Measurements from ENCODE around the gene NLRP8. TPM values are rescaled to one million over a fixed set of nuclear protein-coding genes. Genes with fewer than 3 reads are reported as not detected.
"Not testable (repeated sequence)": the region's sequence is repeated elsewhere in the genome, so short reads cannot be mapped to it uniquely, and the experiment has no call there.

NLRP8 gene
- total RNA-seq: not detected
- long read RNA-seq: 0 reads

- intact Hi-C loops (cut with DNase I): no loop called here
- DNase-seq (ENCODE audit: low spot score): no peak
Observed at GRCh38 chr19:55947532-55947931, at the start of gene NLRP8. Gene NLRP8, plus strand, starts transcription at chr19:55947832.

- DNase-seq (ENCODE audit: low spot score): no peak
- intact Hi-C loops (cut with DNase I): no loop called here
Observed at GRCh38 chr19:55898911-55899310, 48.7 kb upstream of the NLRP8 start.

- no peak for DNase-seq (ENCODE audit: low spot score)
- intact Hi-C loops (cut with DNase I): no loop called here
Observed at GRCh38 chr19:55901369-55902079, 46.1 kb upstream of the NLRP8 start.

- intact Hi-C loops (cut with DNase I): no loop called here
- no peak for DNase-seq (ENCODE audit: low spot score)
Observed at GRCh38 chr19:55902080-55902751, 45.4 kb upstream of the NLRP8 start.

- DNase-seq (ENCODE audit: low spot score): no peak
- intact Hi-C loops (cut with DNase I): no loop called here
Observed at GRCh38 chr19:55907286-55907685, 40.3 kb upstream of the NLRP8 start.

GRCh38 chr19:55907746-55908145, 39.9 kb upstream of the NLRP8 start:
- intact Hi-C loops (cut with DNase I): no loop called here
- DNase-seq (ENCODE audit: low spot score): no peak

- no peak for DNase-seq (ENCODE audit: low spot score)
- intact Hi-C loops (cut with DNase I): no loop called here
Observed at GRCh38 chr19:55909801-55910200, 37.8 kb upstream of the NLRP8 start.

GRCh38 chr19:55912916-55913315, 34.7 kb upstream of the NLRP8 start:
- no peak for DNase-seq (ENCODE audit: low spot score)
- intact Hi-C loops (cut with DNase I): no loop called here

- intact Hi-C loops (cut with DNase I): no loop called here
- DNase-seq (ENCODE audit: low spot score): no peak
Observed at GRCh38 chr19:55913643-55914268, 33.9 kb upstream of the NLRP8 start.

GRCh38 chr19:55923556-55923955, 24.1 kb upstream of the NLRP8 start:
- DNase-seq (ENCODE audit: low spot score): no peak
- intact Hi-C loops (cut with DNase I): no loop called here

GRCh38 chr19:55927991-55928390, 19.6 kb upstream of the NLRP8 start:
- no peak for DNase-seq (ENCODE audit: low spot score)
- intact Hi-C loops (cut with DNase I): no loop called here

GRCh38 chr19:55929258-55929657, 18.4 kb upstream of the NLRP8 start:
- DNase-seq (ENCODE audit: low spot score); intact Hi-C loops (cut with DNase I): not testable (repeated sequence)

GRCh38 chr19:55930996-55931515, 16.6 kb upstream of the NLRP8 start:
- intact Hi-C loops (cut with DNase I): no loop called here
- no peak for DNase-seq (ENCODE audit: low spot score)

- intact Hi-C loops (cut with DNase I): no loop called here
- no peak for DNase-seq (ENCODE audit: low spot score)
Observed at GRCh38 chr19:55931936-55932386, 15.7 kb upstream of the NLRP8 start, which contains the start of gene NLRP13. Gene NLRP13, minus strand, starts transcription at chr19:55932336. Its CDS starts 25 bp downstream, at chr19:55932311.

GRCh38 chr19:55935206-55935605, 12.4 kb upstream of the NLRP8 start:
- no peak for DNase-seq (ENCODE audit: low spot score)
- intact Hi-C loops (cut with DNase I): no loop called here

- intact Hi-C loops (cut with DNase I): no loop called here
- DNase-seq (ENCODE audit: low spot score): no peak
Observed at GRCh38 chr19:55939206-55939605, 8.4 kb upstream of the NLRP8 start.

GRCh38 chr19:55940306-55940705, 7.3 kb upstream of the NLRP8 start:
- DNase-seq (ENCODE audit: low spot score): no peak
- intact Hi-C loops (cut with DNase I): no loop called here

GRCh38 chr19:55950566-55950965, 2.9 kb downstream of the NLRP8 start:
- DNase-seq (ENCODE audit: low spot score); intact Hi-C loops (cut with DNase I): not testable (repeated sequence)

GRCh38 chr19:55956431-55956830, 8.8 kb downstream of the NLRP8 start:
- DNase-seq (ENCODE audit: low spot score): no peak
- intact Hi-C loops (cut with DNase I): no loop called here

- intact Hi-C loops (cut with DNase I): no loop called here
Observed at GRCh38 chr19:55958356-55958755, 10.7 kb downstream of the NLRP8 start.

More at GRCh38 chr19:55958356-55958755, 10.7 kb downstream of the NLRP8 start:
- no peak for DNase-seq (ENCODE audit: low spot score)
